NCI-H1436 treated with DMSO at 0.1 percent for 48 hours (cell line): ENCODE data around the gene SPRYD3.
"Not testable (repeated sequence)": the region's sequence is repeated elsewhere in the genome, so short reads cannot be mapped to it uniquely, and the experiment has no call there.

Source experiments
- DNase-seq: peaks from one replicate; lab custom pipeline; 2025; lab: John Stamatoyannopoulos, UW

Gene SPRYD3

GRCh38 chr12:53079226-53080117, at the start of gene SPRYD3:
Gene SPRYD3, minus strand, starts transcription at chr12:53079390. Its CDS starts 57 bp downstream, at chr12:53079333.
- DNase-seq = peak; percentile 64

- no peak for DNase-seq
Measured at GRCh38 chr12:53127169-53127568, 48.0 kb upstream of the SPRYD3 start.

- DNase-seq = no peak
Measured at GRCh38 chr12:53124352-53124723, 45.1 kb upstream of the SPRYD3 start.

GRCh38 chr12:53123578-53124351, 44.6 kb upstream of the SPRYD3 start:
- no peak for DNase-seq

GRCh38 chr12:53122961-53123468, 43.8 kb upstream of the SPRYD3 start:
- no peak for DNase-seq

GRCh38 chr12:53120685-53121525, 41.7 kb upstream of the SPRYD3 start:
- no peak for DNase-seq

GRCh38 chr12:53118751-53119300, 39.6 kb upstream of the SPRYD3 start:
- no peak for DNase-seq

GRCh38 chr12:53115891-53116648, 36.9 kb upstream of the SPRYD3 start:
- DNase-seq = no peak

- no peak for DNase-seq
Measured at GRCh38 chr12:53115112-53115890, 36.1 kb upstream of the SPRYD3 start.

GRCh38 chr12:53113951-53114350, 34.8 kb upstream of the SPRYD3 start:
- no peak for DNase-seq

GRCh38 chr12:53113136-53113705, 34.0 kb upstream of the SPRYD3 start:
- no peak for DNase-seq

GRCh38 chr12:53112431-53112830, 33.2 kb upstream of the SPRYD3 start:
- not testable (repeated sequence) for DNase-seq

GRCh38 chr12:53107122-53107521, 27.9 kb upstream of the SPRYD3 start:
- DNase-seq = no peak

GRCh38 chr12:53105712-53106439, 26.7 kb upstream of the SPRYD3 start:
- DNase-seq = no peak

- no peak for DNase-seq
Measured at GRCh38 chr12:53105256-53105655, 26.1 kb upstream of the SPRYD3 start.

GRCh38 chr12:53103860-53104305, 24.7 kb upstream of the SPRYD3 start:
- no peak for DNase-seq

- DNase-seq = no peak
Measured at GRCh38 chr12:53102883-53103807, 24.0 kb upstream of the SPRYD3 start, which contains the start of gene SOAT2. Gene SOAT2, plus strand, starts transcription at chr12:53103486. Its CDS starts 92 bp downstream, at chr12:53103578.
